Measurements from ENCODE around the gene CORO1C.

- TF ChIP-seq POLR2A (IDR thresholded peaks at IDR 0.05) (no peak), POLR2AphosphoS5 (IDR thresholded peaks at IDR 0.05) (no peak)
These were observed 19.7 kb downstream of the CORO1C start for GRCh38 chr12:108711489-108712164.
